ENCODE data around the gene SLC35A2. TPM values are rescaled to one million over a fixed set of nuclear protein-coding genes. Genes with fewer than 3 reads are reported as not detected.
"Not testable (repeated sequence)": the region's sequence is repeated elsewhere in the genome, so short reads cannot be mapped to it uniquely, and the experiment has no call there.

Gene SLC35A2
- total RNA-seq, 2 donors from 2014 or later: 30.8 to 32.7 TPM

- H3K4me1 Mint-ChIP-seq (ENCODE audit: low read depth); H3K27ac Mint-ChIP-seq; H3K9me3 Mint-ChIP-seq; DNase-seq; H3K4me3 Mint-ChIP-seq; H3K36me3 Mint-ChIP-seq (ENCODE audit: insufficient read depth in 2 of 2); ATAC-seq (replicated peaks in 1 of 2): not testable (repeated sequence)
- peaks cover 61% of the 10 kb centered on the region for H3K27me3 Mint-ChIP-seq (ENCODE audit: low read depth)
Observed at GRCh38 chrX:48853494-48853893, 58.0 kb downstream of the SLC35A2 start.

Other genes with a start within 250 kb of the SLC35A2 start
- gene WAS, start 227.8 kb downstream of the SLC35A2 start, total RNA-seq: 10 to 100 TPM; 81.4 to 83.9 TPM
- gene SUV39H1, start 214.9 kb downstream of the SLC35A2 start, total RNA-seq: 10 to 100 TPM; 29.4 to 34.8 TPM
- not detected for gene GLOD5, start 149.9 kb downstream of the SLC35A2 start, total RNA-seq
- gene GATA1, start 125.1 kb downstream of the SLC35A2 start, total RNA-seq: under 1 TPM; 0.22 to 0.35 TPM
- gene HDAC6, start 109.6 kb downstream of the SLC35A2 start, total RNA-seq: 100 to 1,000 TPM; 109 to 143 TPM
- under 1 TPM in 1 of 2 donors, not detected in 1; 0.31 TPM for gene ERAS, start 85.1 kb downstream of the SLC35A2 start, total RNA-seq
- 1 to 10 TPM; 1.9 to 2.8 TPM for gene PCSK1N, start 76.0 kb downstream of the SLC35A2 start, total RNA-seq
- 10 to 100 TPM; 73.6 to 90.1 TPM for gene TIMM17B, start 13.9 kb downstream of the SLC35A2 start, total RNA-seq
- gene PQBP1, start 13.7 kb downstream of the SLC35A2 start, total RNA-seq: 100 to 1,000 TPM; 114 to 125 TPM
- gene PIM2, start 7.4 kb upstream of the SLC35A2 start, total RNA-seq: 100 to 1,000 TPM; 550 to 563 TPM
- 100 to 1,000 TPM; 123 to 137 TPM for gene OTUD5, start 46.0 kb upstream of the SLC35A2 start, total RNA-seq
- gene KCND1, start 60.2 kb upstream of the SLC35A2 start, total RNA-seq: 1 to 10 TPM; 7.6 to 8.3 TPM
- 100 to 1,000 TPM; 108 to 114 TPM for gene GRIPAP1, start 90.6 kb upstream of the SLC35A2 start, total RNA-seq
- 10 to 100 TPM; 38.8 to 44.8 TPM for gene TFE3, start 131.7 kb upstream of the SLC35A2 start, total RNA-seq
- 1 to 10 TPM; 8.7 to 9.0 TPM for gene CCDC120, start 147.4 kb upstream of the SLC35A2 start, total RNA-seq
- 10 to 100 TPM; 19.1 to 20.9 TPM for gene PRAF2, start 162.4 kb upstream of the SLC35A2 start, total RNA-seq
- 10 to 100 TPM; 43.4 to 49.0 TPM for gene WDR45, start 168.2 kb upstream of the SLC35A2 start, total RNA-seq
- 10 to 100 TPM; 14.7 to 17.8 TPM for gene GPKOW, start 212.1 kb upstream of the SLC35A2 start, total RNA-seq

Measured in activated T-cell treated with anti-CD3 and anti-CD28 coated beads, Interleukin-2, amount 50 U/mL, for 72 hours (primary cell).